H9 (cell line): Measurements from ENCODE around the gene SPTBN5. TPM values are rescaled to one million over a fixed set of nuclear protein-coding genes. Genes with fewer than 3 reads are reported as not detected.

Source experiments
- DNase-seq: peaks from one replicate; pipeline ENCODE4 v3.0.0-alpha.2; 2017
- H2AFZ ChIP-seq: one replicate; pipeline ENCODE4 v1.6.1; 2013; ENCODE audit warnings: mild to moderate bottlenecking, low read length, control low read depth, moderate library complexity
- H2AK5ac ChIP-seq: 2 replicates; pipeline ENCODE4 v1.6.1; 2013; ENCODE audit warnings: low read length, control low read depth, mixed read lengths; ENCODE audit not compliant: insufficient read length
- H2BK120ac ChIP-seq: one replicate; pipeline ENCODE4 v1.6.1; 2013; ENCODE audit warnings: low read depth, mild to moderate bottlenecking, low read length, control low read depth, inconsistent platforms; ENCODE audit not compliant: poor library complexity, severe bottlenecking
- H2BK12ac ChIP-seq: 2 replicates; pipeline ENCODE4 v1.6.1; 2013; ENCODE audit warnings: low read length, control low read depth, mixed read lengths, low read depth; ENCODE audit not compliant: insufficient read length
- H2BK15ac ChIP-seq: 2 replicates; pipeline ENCODE4 v1.6.1; 2013; ENCODE audit warnings: low read depth, low read length, control low read depth
- H2BK20ac ChIP-seq: one replicate; pipeline ENCODE4 v1.6.1; 2013; ENCODE audit warnings: low read depth, mild to moderate bottlenecking, low read length, control low read depth, inconsistent platforms; ENCODE audit not compliant: poor library complexity, severe bottlenecking
- H2BK5ac ChIP-seq: 2 replicates; pipeline ENCODE4 v1.6.1; 2013; ENCODE audit warnings: low read length, control low read depth, mixed read lengths; ENCODE audit not compliant: insufficient read length
- H3K14ac ChIP-seq: 2 replicates; pipeline ENCODE4 v1.6.1; 2013; ENCODE audit warnings: low read length, control low read depth; ENCODE audit not compliant: insufficient read depth
- H3K18ac ChIP-seq: 2 replicates; pipeline ENCODE4 v1.6.1; 2013; ENCODE audit warnings: low read depth, mild to moderate bottlenecking, mixed read lengths, low read length, control low read depth; ENCODE audit not compliant: insufficient read length
- H3K23ac ChIP-seq: 2 replicates; pipeline ENCODE4 v1.6.1; 2013; ENCODE audit warnings: low read length, control low read depth, mixed read lengths, low read depth; ENCODE audit not compliant: insufficient read length
- H3K23me2 ChIP-seq: 2 replicates; pipeline ENCODE4 v1.6.1; 2013; ENCODE audit warnings: low read depth, mild to moderate bottlenecking, mixed read lengths, low read length, control low read depth; ENCODE audit not compliant: insufficient read length, poor library complexity, severe bottlenecking
- H3K27ac ChIP-seq: 2 replicates; pipeline ENCODE4 v1.5.1; 2013; ENCODE audit warnings: low read length, control low read depth, mixed read lengths, low read depth; ENCODE audit not compliant: insufficient read length
- H3K27me3 ChIP-seq: 2 replicates; pipeline ENCODE4 v1.6.1; 2013; ENCODE audit warnings: low read length, control low read depth, inconsistent platforms; ENCODE audit not compliant: insufficient read depth
- H3K4ac ChIP-seq: 2 replicates; pipeline ENCODE4 v1.6.1; 2013; ENCODE audit warnings: low read depth, mild to moderate bottlenecking, control low read depth, inconsistent platforms, low read length, moderate library complexity
- H3K4me1 ChIP-seq: 2 replicates; pipeline ENCODE4 v1.6.1; 2013; ENCODE audit warnings: low read length, control low read depth, inconsistent platforms; ENCODE audit not compliant: insufficient read depth
- H3K4me2 ChIP-seq: 2 replicates; pipeline ENCODE4 v1.6.1; 2013; ENCODE audit warnings: low read length, control low read depth, mixed read lengths; ENCODE audit not compliant: insufficient read length, insufficient read depth
- H3K56ac ChIP-seq: 2 replicates; pipeline ENCODE4 v1.6.1; 2013; ENCODE audit warnings: low read depth, mild to moderate bottlenecking, mixed read lengths, low read length, control low read depth; ENCODE audit not compliant: insufficient read length
- H3K79me1 ChIP-seq: 2 replicates; pipeline ENCODE4 v1.6.1; 2013; ENCODE audit warnings: low read depth, mild to moderate bottlenecking, moderate library complexity, low read length, control low read depth, inconsistent platforms; ENCODE audit not compliant: insufficient read depth, poor library complexity, severe bottlenecking
- H3K79me2 ChIP-seq: 2 replicates; pipeline ENCODE4 v1.6.1; 2013; ENCODE audit warnings: low read length, control low read depth, inconsistent platforms; ENCODE audit not compliant: insufficient read depth
- H3K9ac ChIP-seq: 2 replicates; pipeline ENCODE4 v1.6.1; 2013; ENCODE audit warnings: low read length, control low read depth, mixed read lengths; ENCODE audit not compliant: insufficient read length; ENCODE audit errors: extremely low read depth
- H3K9me3 ChIP-seq: one replicate; pipeline ENCODE4 v1.6.1; 2013; ENCODE audit warnings: low read depth, low read length, inconsistent platforms; ENCODE audit not compliant: control insufficient read depth
- H3T11ph ChIP-seq: one replicate; pipeline ENCODE4 v1.6.1; 2013; ENCODE audit warnings: mild to moderate bottlenecking, low read length, control low read depth, inconsistent platforms
- H4K20me1 ChIP-seq: one replicate; pipeline ENCODE4 v1.6.1; 2013; ENCODE audit not compliant: control insufficient read depth, insufficient read length, insufficient read depth
- H4K5ac ChIP-seq: 2 replicates; pipeline ENCODE4 v1.6.1; 2013; ENCODE audit warnings: low read depth, mild to moderate bottlenecking, mixed read lengths, low read length, control low read depth; ENCODE audit not compliant: insufficient read length
- H4K8ac ChIP-seq: replicated peaks from 2 replicates; pipeline ENCODE4 v1.6.1; 2013; ENCODE audit warnings: low read length, control low read depth, mixed read lengths, low read depth; ENCODE audit not compliant: insufficient read length
- H4K91ac ChIP-seq: 2 replicates; pipeline ENCODE4 v1.6.1; 2013; ENCODE audit warnings: low read depth, mild to moderate bottlenecking, moderate library complexity, mixed read lengths, low read length, control low read depth; ENCODE audit not compliant: insufficient read length
- H3K27ac Mint-ChIP-seq, 3 experiments: 2 replicates in 2 of 3; 3 replicates in 1 of 3; pipeline ENCODE4 v1.8.0; 2020 to 2021; ENCODE audit warnings: mixed read lengths in 3 of 3, mild to moderate bottlenecking in 1 of 3, moderate library complexity in 1 of 3
- H3K27me3 Mint-ChIP-seq: 2 replicates; pipeline ENCODE4 v1.8.0; 2021; ENCODE audit warnings: low read depth, mild to moderate bottlenecking, moderate library complexity, mixed read lengths
- H3K36me3 Mint-ChIP-seq, 3 experiments: 2 replicates in 2 of 3; 3 replicates in 1 of 3; pipeline ENCODE4 v1.8.0; 2020 to 2021; ENCODE audit warnings: low read depth in 3 of 3, mixed read lengths in 3 of 3; ENCODE audit not compliant: insufficient read depth in 1 of 3
- H3K4me1 Mint-ChIP-seq, 2 experiments: 2 replicates each; pipeline ENCODE4 v1.8.0; 2020; ENCODE audit warnings: mixed read lengths in 2 of 2
- H3K4me3 Mint-ChIP-seq, 2 experiments: 2 replicates in 1 of 2; 3 replicates in 1 of 2; pipeline ENCODE4 v1.8.0; 2020 to 2021; ENCODE audit warnings: mild to moderate bottlenecking in 2 of 2, mixed read lengths in 2 of 2, moderate library complexity in 1 of 2
- H3K9me3 Mint-ChIP-seq, 2 experiments: 2 replicates in 1 of 2; 3 replicates in 1 of 2; pipeline ENCODE4 v1.8.0; 2020; ENCODE audit warnings: mild to moderate bottlenecking in 2 of 2, mixed read lengths in 2 of 2, moderate library complexity in 1 of 2
- WGBS: extraction: QIAGEN DNeasy Blood & Tissue Kit; methylation state at CpG from one replicate; pipeline ENCODE4 v1.1.7; 2013; ENCODE audit warnings: missing lambda C conversion rate, low lambda C conversion rate, mixed read lengths; ENCODE audit not compliant: insufficient read length; ENCODE audit errors: extremely low coverage; 5-methylcytosine and 5-hydroxymethylcytosine counted together
- total RNA-seq: library from RNA; stranded (reverse); gene quantifications from 2 replicates; pipeline ENCODE4 v1.2.1, GENCODE V29; 2021
- TF ChIP-seq, protein P1 (sequence below): fragments of 200-600 bp; sonication (generic); conservative IDR thresholded peaks from 3 replicates; pipeline ENCODE4 v1.8.0; 2021; ENCODE audit warnings: antibody characterized with exemption, mild to moderate bottlenecking

SPTBN5 gene
- total RNA-seq, 1 experiment from 2014 or later: 0.90 TPM

- Histone ChIP-seq H4K8ac (no peak overlapping the region), H3K56ac (no peak overlapping the region), H2BK12ac (no peak overlapping the region), H2BK20ac (no peak overlapping the region), H2BK15ac (no peak overlapping the region), H3K14ac (peak overlapping the region; percentile 66), H4K5ac (no peak overlapping the region), H3K4me2 (no peak overlapping the region), H2BK120ac (no peak overlapping the region), H4K91ac (no peak overlapping the region), H3K27me3 (no peaks in the 10 kb centered on the region), H3K4ac (no peak overlapping the region), H2BK5ac (no peak overlapping the region), H3K23ac (no peak overlapping the region), H3K9me3 (no peaks in the 10 kb centered on the region), H3K9ac (no peak overlapping the region), H3K27ac (no peak overlapping the region), H3K18ac (no peak overlapping the region), H2AK5ac (no peak overlapping the region), H3K23me2 (no peaks in the 10 kb centered on the region), H4K20me1 (no peaks in the 10 kb centered on the region), H3K4me1 (no peaks in the 10 kb centered on the region), H3K79me1 (no peaks in the 10 kb centered on the region), H2AFZ (no peak overlapping the region), H3T11ph (no peak overlapping the region), H3K79me2 (no peaks in the 10 kb centered on the region)
- no peak overlapping the region for H3K4me3 Mint-ChIP-seq
- H3K4me1 Mint-ChIP-seq: peaks cover 11 to 17% of the 10 kb centered on the region in 2 experiments
- no peaks in the 10 kb centered on the region; a peak in 1 of 5 replicates for H3K9me3 Mint-ChIP-seq
- peaks cover 0 to 24% (median 4%) of the 10 kb centered on the region in 3 experiments; a peak in 5 of 7 replicates for H3K36me3 Mint-ChIP-seq
- no CpG with 5 or more reads among the region's 24 CpGs for WGBS
- H3K27me3 Mint-ChIP-seq: no peaks in the 10 kb centered on the region
- TF ChIP-seq, protein P1, sequence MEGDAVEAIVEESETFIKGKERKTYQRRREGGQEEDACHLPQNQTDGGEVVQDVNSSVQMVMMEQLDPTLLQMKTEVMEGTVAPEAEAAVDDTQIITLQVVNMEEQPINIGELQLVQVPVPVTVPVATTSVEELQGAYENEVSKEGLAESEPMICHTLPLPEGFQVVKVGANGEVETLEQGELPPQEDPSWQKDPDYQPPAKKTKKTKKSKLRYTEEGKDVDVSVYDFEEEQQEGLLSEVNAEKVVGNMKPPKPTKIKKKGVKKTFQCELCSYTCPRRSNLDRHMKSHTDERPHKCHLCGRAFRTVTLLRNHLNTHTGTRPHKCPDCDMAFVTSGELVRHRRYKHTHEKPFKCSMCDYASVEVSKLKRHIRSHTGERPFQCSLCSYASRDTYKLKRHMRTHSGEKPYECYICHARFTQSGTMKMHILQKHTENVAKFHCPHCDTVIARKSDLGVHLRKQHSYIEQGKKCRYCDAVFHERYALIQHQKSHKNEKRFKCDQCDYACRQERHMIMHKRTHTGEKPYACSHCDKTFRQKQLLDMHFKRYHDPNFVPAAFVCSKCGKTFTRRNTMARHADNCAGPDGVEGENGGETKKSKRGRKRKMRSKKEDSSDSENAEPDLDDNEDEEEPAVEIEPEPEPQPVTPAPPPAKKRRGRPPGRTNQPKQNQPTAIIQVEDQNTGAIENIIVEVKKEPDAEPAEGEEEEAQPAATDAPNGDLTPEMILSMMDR: no peak
- peak; percentile 58 for DNase-seq
- H3K27ac Mint-ChIP-seq: peak overlapping the region; percentile 3 to 89 (median 31); a peak in 5 of 7 replicates
Observed at GRCh38 chr15:41894791-41895463, 1.1 kb upstream of the SPTBN5 start.
